Retinal pigment epithelial cell (primary cell): ENCODE data around the gene RORB.
"Not testable (repeated sequence)": the region's sequence is repeated elsewhere in the genome, so short reads cannot be mapped to it uniquely, and the experiment has no call there.

ENCODE experiments used
- DNase-seq: peaks from one replicate; pipeline ENCODE4 v3.0.0-alpha.2; 2010; ENCODE audit warnings: low read depth
- H3K4me3 ChIP-seq: 2 replicates; pipeline ENCODE4 v1.5.1; 2011; ENCODE audit warnings: mild to moderate bottlenecking, low read length, control low read depth, moderate library complexity
- TF ChIP-seq, protein P1 (sequence below): conservative IDR thresholded peaks from 2 replicates; pipeline ENCODE4 v1.5.1; 2011; ENCODE audit warnings: low read depth, low read length, control low read depth, inconsistent platforms

The RORB gene

DNA sequence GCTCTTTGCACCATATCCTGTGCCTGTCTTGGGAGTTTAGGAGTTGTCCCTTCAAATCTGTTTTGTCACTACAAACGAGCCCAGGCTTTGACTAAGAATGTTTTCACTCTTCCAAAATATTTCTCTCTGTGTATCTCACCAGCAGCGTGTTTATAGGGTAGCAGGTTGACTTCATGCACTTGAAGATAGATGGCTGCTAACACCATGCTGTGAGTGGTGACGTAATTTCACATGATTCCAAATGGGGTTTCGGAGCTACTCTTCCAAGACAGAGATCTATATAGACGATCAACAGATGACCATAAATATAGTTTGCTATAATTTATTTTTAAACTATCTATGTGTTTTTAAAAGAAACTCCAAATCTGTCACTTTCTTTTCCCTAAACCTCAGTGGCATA, 30.6 kb downstream of the RORB start:
- no peak for DNase-seq
- no peak overlapping the region for H3K4me3 ChIP-seq
- TF ChIP-seq, protein P1, sequence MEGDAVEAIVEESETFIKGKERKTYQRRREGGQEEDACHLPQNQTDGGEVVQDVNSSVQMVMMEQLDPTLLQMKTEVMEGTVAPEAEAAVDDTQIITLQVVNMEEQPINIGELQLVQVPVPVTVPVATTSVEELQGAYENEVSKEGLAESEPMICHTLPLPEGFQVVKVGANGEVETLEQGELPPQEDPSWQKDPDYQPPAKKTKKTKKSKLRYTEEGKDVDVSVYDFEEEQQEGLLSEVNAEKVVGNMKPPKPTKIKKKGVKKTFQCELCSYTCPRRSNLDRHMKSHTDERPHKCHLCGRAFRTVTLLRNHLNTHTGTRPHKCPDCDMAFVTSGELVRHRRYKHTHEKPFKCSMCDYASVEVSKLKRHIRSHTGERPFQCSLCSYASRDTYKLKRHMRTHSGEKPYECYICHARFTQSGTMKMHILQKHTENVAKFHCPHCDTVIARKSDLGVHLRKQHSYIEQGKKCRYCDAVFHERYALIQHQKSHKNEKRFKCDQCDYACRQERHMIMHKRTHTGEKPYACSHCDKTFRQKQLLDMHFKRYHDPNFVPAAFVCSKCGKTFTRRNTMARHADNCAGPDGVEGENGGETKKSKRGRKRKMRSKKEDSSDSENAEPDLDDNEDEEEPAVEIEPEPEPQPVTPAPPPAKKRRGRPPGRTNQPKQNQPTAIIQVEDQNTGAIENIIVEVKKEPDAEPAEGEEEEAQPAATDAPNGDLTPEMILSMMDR, result no peak

DNA sequence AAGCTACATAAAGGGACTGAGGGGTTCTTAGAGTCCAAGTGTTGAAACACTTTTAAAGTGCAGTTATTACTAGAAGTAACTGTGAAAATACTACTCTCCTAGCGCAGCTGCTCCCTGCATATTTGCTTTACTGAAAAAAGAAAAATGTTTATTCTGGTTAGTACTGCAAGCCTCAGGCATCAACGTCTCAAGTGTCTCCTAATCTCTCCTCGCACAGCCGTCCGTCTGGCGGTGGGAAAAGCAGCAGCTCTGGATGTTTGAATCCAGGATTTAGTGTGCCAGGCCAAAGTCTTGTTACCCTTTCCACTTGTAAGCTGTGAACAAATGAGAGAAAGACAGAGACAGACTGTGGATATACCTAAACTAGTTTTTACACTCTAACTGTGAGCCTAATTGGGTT, 31.1 kb downstream of the RORB start:
- TF ChIP-seq, protein P1, result no peak
- DNase-seq, result no peak
- H3K4me3 ChIP-seq, result no peak overlapping the region

- TF ChIP-seq, protein P1, result peak; percentile 9
- H3K4me3 ChIP-seq, DNase-seq: not testable (repeated sequence)
Observed at GRCh38 chr9:74530458-74530857, 33.3 kb downstream of the RORB start.

DNA sequence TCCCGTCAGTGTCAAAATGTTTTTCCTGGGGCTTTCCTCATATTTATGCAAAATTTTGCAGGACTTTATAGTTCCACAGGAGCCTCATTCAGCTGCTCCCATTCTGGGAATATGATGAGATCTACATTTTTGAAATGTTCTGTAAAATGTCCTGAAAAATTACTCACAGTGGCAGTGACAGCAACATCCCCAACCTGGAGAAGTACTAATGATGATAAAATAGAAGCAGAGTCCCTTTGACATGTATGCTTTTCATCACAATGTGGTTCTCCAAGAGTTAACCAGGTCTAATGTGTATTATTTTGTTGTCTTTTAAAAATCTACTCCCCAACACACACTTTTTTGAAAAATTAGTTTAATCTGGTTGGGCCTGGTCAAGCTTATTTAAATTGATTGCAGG, 36.1 kb downstream of the RORB start:
- DNase-seq, result no peak
- TF ChIP-seq, protein P1, result no peak
- H3K4me3 ChIP-seq, result no peak overlapping the region

GRCh38 chr9:74534841-74535240, 37.7 kb downstream of the RORB start:
- no peak for DNase-seq
- TF ChIP-seq, protein P1, result no peak
- no peak overlapping the region for H3K4me3 ChIP-seq

DNA sequence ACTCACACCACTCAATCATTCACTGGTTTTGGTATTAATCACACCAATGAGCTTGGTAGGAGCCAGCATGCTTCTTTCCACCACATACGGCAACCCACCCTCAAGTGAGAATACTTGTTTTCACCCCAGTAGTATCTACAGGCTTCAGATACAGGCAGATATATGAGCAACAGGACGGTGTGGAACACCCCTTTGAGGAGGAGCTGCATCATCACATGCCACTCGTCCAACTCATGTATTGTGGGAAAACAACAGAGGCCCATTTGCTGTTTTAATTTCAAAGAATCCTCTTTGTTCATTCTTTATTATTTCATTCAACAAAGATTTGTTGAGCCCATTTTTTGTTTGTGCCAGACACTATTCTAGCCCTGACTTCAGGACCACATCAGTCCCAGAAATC, 46.0 kb downstream of the RORB start:
- DNase-seq, result no peak
- no peak overlapping the region for H3K4me3 ChIP-seq
- TF ChIP-seq, protein P1, result no peak

- no peak overlapping the region for H3K4me3 ChIP-seq
- no peak for DNase-seq
- TF ChIP-seq, protein P1, result no peak
Observed at GRCh38 chr9:74551266-74551665, 54.1 kb downstream of the RORB start.
